Activated gamma-delta T cell treated with anti-CD3 and anti-CD28 coated beads, Interleukin-2, amount 50 U/mL, for 16 hours (primary cell): ENCODE data around the gene NLRP9.

Experiments
- DNase-seq: peaks from one replicate; pipeline ENCODE4 v3.0.0-alpha.2; 2020; ENCODE audit warnings: low read depth

NLRP9 gene

DNA sequence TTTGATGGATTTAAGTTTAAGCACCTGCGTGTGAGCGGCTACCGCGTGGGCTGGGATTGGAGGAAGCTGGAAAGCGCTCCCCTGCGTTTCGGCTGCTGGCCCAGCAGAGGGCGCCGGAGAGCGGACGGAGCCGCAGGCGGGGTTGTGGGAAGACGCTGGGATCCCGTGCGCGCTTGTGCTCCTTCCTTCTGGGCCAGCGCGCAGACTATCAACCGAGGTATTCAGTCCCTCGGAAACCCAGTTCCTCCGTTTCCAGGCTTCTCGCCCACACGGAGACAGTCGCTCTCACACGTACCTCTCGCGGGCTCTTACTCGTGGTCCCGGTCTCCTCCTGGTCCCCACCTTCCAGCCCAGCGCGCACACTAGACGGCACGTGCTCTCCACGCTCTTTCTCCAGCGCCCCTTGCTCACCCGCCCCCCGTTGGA lies 34.4 kb downstream of the NLRP9 start:
- DNase-seq, result no peak

GRCh38 chr19:55702131-55702627 lies 36.0 kb downstream of the NLRP9 start:
- DNase-seq, result no peak

DNA sequence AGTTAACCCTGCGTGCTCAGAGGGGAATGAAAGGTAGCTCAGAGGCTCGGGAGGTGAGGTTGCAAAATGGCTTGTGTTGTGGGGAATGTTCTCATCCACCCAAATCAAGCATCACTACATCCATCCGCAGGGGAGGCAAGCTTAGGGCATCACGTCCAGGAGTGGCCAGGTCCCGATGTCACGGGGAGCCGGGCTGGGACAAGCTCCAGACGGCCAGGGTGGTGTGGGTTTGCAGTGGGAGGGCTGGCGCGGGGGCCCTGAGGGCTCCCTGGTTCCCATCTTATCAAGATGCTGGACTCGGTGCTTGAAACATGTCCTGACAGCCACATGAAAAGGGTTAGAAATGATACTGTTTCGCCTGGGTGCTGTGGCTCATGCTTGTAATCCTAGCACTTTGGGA lies 37.4 kb downstream of the NLRP9 start:
- DNase-seq, result no peak

DNA sequence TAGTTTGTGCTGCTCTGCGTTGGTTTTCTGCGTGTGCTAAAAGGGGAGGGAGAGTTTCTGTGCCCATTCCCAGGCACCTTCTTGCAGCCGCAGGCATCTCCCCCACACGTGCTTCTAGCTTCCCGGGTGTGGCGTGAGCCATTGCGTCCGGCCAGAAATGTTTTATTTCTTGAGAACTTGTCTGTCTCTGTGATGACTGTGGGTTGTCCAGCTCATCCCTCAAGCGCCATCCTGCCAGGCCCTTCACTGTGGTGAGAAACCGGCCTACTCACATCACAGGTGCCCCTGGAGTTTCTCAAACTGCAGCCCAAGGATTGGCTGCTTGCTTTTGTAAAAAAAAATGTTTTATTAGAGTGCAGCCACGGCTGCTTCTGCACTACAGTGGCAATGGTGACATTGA lies 39.0 kb downstream of the NLRP9 start:
- no peak for DNase-seq

DNA sequence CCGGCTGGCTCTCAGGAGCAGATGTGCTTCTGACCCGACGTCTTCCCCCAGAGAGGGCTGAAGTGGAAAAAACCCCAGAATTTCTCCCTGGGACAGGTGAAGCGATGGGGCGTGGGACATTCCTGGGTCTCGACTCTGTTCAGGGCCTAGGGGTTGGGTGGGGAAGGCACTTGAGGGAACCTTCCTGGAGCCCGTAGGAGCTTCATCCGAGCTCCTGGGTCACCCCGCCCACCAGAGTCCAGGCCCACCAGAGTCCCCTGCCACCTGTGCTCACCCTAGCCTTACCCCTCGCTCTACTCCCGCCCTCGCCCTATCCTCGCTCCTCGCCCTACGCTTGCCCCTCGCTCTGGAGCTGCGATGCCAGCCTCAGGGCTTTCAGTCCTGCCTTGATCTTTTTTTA lies 39.9 kb downstream of the NLRP9 start:
- DNase-seq, result no peak

- DNase-seq, result no peak
These were observed 40.5 kb downstream of the NLRP9 start for GRCh38 chr19:55697698-55698097.

DNA sequence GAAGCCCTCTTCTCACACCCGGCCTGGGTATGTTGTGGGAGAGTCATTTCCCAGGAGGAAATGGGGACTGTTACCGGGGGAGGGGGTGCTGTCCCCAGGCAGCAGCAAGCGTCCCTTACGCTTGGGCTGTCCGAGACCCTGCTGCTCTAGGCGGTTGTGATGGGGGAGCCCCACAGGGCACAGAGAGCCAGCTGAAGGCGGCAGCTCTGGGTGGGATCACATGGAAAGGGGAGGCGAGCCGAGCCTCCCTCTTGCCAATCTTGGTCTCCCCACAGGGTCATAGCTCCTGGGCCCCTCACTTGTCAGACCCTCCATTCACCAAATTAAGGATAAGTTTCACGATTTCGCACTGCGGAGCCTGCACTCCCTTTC lies 41.1 kb downstream of the NLRP9 start:
- DNase-seq, result no peak

- no peak for DNase-seq
These were observed 41.7 kb downstream of the NLRP9 start for GRCh38 chr19:55696301-55697068.

DNA sequence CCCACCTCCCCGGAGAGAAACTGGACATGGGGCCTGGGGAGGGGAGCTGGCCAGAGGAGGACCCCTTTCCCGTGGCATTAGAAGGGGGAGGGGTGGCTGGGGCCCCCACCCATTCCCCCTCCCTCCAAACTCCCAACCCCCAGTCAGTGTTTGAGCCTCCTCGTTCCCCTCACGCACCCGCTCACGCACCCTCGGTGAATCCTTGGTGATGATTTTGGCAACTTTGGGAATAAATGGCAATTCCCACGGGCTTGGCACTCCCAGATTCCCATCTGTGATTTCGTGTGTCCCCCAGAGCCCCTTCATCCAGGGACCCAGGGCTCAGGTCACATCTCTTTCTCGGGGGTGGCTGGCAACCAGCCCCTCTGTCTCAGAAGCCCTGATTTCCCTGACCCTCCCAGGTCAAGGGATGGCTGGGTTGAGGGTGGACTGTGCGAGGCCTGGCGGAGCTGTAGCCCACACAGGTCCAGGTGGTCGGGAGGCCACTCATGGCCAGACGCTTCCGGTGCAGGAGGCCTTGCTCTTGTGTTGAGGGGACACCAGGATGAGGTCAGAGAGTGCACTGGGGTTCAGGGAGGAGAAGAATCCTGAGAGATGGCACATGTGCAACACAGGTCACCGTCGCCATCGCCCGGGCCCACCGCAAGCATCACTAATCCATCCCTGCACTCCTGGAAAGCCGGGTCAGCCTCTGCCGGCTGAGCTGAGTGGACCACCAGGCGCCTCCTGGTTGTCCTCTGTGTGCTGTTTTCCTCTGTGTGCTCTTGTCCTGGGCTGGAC lies 42.5 kb downstream of the NLRP9 start:
- no peak for DNase-seq

DNA sequence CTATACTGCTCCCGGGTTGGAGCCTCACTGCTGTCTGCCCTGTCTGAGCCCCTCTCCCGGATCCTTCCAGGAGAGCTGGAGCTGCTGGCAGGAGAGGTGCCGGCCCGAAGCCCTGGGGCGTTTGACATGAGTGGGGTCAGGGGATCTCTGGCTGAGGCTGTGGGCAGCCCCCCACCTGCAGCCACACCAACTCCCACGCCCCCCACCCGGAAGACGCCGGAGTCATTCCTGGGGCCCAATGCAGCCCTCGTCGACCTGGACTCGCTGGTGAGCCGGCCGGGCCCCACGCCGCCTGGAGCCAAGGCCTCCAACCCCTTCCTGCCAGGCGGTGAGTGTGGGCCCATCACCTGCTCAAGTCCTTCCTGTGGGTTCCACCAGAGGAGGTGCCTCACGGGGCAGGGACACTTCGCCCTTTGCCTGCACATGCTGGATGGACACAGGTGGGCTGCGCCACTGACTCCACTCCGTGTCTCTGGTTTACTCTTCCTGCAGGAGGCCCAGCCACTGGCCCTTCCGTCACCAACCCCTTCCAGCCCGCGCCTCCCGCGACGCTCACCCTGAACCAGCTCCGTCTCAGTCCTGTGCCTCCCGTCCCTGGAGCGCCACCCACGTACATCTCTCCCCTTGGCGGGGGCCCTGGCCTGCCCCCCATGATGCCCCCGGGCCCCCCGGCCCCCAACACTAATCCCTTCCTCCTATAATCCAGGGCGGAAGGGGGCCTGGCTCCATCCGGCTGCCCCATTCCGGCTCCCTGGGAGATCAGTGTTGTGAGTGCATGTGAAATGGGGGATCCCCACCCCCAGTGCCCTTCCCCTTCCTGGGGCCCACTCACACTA lies 43.3 kb downstream of the NLRP9 start:
- DNase-seq, result no peak

DNA sequence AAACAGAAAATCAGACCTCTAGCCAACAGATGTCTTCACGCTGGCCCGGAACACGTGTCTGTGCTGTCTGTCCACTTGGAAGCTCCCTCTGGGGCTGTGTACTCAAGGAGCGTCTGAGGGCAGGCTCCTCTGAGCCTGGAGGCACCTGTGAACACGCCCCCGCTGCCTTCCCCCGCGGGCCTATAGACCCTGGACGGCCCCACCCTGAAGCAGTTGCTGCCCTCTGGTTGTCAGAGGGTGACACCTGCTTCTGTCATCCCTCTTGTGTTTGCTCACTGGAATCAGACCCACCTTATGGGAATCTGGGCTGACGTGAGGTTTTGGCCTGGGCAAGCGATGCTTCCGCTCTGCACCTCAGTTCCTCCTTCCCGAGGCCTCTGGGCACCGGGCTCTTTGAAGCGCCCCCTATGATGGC lies 44.0 kb downstream of the NLRP9 start:
- DNase-seq, result no peak

GRCh38 chr19:55693336-55693974 lies 44.7 kb downstream of the NLRP9 start:
- no peak for DNase-seq

- no peak for DNase-seq
These were observed 45.5 kb downstream of the NLRP9 start for GRCh38 chr19:55692681-55693081.

DNA sequence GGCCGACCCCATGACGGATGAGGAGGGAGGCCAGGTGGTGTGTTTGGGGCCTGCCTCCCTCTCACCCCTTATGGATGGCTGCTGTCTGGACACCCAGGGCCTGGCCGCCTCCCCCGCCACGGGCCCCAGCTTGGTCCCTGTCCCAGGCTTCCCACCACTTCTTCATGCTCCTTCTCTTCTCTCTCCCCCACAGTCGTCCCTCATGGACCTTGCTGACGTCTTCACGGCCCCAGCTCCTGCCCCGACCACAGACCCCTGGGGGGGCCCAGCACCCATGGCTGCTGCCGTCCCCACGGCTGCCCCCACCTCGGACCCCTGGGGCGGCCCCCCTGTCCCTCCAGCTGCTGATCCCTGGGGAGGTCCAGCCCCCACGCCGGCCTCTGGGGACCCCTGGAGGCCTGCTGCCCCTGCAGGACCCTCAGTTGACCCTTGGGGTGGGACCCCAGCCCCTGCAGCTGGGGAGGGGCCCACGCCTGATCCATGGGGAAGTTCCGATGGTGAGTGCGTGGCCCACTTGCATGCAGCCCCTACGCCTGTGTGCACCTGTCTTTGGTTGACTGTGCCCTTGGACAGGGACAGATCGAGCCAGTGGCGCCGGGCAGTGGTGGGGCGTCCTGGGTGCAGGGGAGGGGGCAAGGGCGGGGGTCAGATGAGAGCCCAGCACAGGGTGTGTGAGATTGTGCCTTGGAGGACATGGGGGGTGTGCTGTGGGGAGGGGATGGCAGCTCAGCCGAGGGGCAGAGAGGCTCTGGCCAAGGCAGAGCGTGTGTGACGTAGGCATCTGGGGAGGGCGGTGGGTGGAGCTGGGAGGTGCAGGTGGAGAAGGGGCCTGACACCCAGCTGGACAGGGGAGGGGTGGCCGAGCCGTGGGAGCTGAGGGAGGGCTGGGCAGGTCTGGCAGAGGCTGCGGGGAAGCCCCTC lies 46.4 kb downstream of the NLRP9 start:
- DNase-seq, result no peak

DNA sequence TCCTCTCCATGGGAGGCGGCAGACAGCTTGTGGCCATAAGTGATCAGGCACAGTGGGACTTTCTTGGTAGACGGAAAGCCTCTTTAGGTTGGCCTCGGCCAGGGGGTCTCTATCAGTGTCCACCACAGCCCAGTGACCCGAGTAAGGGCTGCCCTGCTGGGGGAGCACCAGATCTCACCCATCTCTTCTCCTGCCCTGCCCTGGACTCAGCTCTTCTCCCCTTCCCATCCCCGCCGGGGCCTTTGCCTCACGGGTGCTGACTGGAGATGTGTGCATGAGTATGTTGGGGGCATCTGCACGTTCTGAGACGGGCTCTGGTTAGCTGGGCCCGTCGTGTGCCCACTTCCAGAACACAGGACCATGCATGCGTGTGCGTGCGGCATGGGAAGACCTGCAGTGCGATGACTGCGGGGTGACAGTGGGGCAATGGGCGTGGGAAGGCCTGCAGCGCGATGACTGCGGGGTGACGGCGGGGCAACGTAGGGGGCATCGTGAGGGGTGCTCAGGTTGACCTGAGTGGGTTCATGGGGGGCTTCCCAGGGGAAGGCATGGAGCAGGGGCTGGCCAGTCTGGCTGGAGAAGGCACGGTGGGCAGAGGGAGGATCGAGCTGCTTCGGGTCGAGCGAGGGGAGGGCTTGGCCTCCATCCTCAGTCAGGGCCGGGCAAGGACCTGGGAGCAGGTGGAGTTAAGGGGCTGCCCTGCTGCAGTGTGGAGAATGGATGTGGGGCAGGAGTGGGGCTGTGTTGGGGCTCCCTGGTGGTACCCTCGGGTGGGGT lies 47.2 kb downstream of the NLRP9 start:
- no peak for DNase-seq

GRCh38 chr19:55690109-55690768 lies 48.0 kb downstream of the NLRP9 start:
- no peak for DNase-seq

DNA sequence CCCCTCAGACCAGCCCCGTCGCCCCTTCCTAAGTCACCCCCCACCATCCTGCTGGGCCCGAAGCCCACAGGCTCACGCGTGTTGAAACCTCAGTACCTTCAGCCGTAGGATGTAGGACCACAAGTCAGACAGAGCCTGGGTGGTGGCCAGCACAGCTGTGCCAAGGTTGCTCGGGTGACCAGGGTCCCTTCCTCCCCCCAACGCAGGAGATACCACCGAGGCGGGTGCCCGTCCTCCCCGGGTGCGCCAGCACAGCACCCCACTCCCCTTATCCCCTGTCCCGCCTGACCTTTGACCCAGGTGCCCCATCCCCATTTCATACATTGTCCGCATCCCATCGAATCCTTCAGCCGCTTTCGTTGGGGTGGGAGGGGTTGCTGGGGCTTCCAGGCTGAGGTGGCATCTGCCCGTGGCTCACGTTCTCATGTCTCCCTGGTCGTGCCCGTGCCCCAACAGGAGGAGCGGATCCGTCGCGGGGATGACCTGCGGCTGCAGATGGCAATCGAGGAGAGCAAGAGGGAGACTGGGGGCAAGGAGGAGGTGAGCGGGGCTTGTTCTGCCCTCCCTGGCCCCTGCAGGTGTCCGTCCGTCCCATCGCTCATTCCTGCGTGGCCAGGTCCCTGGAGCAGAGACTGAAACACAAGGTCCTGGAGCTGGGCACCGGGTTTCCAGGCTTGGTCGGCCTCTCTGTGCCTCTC lies 48.6 kb downstream of the NLRP9 start:
- no peak for DNase-seq

- no peak for DNase-seq
These were observed 49.6 kb downstream of the NLRP9 start for GRCh38 chr19:55688422-55689218.
